ENCODE results near the gene AGTPBP1. TPM values are rescaled to one million over a fixed set of nuclear protein-coding genes. Genes with fewer than 3 reads are reported as not detected.
A peak's percentile ranks its signal among the peaks of the same experiment; 100 is the strongest.

AGTPBP1 gene
- polyA plus RNA-seq, 12 donors = 7.3 to 19.0 (median 14.7) TPM; not detected in 1

GRCh38 chr9:85508616-85509015 lies 233.1 kb downstream of the AGTPBP1 start:
- no peak for DNase-seq

DNA sequence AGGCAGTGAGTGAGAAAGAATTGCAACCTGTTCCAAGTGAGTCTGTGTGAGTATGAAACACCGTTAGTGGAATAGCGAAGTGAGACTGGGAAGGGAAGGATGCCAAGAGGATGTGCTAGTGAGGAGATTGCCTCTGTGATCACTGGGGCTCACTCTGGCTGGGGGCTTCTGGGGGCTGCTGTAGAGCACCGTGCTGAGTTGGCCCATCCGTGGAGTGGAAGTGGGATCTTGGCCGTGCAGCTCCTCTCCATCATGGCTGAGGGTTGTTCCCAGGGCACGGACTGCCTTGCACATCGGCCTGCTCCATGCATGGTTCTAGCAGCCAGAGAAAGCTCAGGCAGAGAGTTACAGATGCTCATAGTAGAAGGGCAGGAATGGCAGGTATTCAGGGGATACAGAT lies 236.1 kb downstream of the AGTPBP1 start:
- DNase-seq = no peak

- DNase-seq = no peak
Observed at GRCh38 chr9:85502815-85503655, 238.7 kb downstream of the AGTPBP1 start.

DNA sequence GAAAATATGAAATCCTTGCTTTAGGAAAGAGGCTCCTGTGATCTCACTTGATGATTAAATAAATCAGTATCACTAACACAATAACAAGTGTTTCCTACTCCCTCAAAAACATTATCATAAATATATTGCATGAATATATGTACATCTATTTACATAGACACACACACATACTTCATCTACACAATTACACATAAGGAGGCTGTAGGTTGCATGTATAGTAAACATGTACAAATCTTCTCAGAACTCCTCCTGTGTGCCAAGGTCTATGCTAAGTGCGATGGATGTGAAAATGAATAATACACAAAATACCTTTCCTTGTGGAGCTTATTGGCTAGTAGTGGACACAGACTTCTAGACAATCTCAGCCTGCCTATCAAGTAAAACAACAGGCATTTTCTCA lies 239.9 kb downstream of the AGTPBP1 start:
- no peak for DNase-seq

DNA sequence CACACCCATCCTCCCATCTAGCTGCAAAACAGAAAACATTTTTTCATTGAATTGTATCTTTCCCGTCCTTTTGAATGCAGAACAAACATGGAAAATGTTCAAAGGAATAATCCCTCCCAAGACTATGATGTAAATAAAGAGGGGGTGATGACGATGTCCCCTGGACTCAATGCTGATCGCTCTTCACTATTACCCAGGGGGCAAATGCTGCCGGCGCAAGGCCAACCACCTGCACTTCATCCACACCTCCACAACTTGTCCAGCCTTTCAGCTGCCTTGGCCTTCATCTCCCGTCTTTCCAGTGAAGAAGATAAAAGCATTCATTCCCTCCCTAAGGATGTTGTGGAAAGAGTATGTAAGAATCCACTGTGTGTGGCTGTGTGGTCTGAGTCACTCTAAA lies 240.3 kb downstream of the AGTPBP1 start:
- peak; percentile 52 for DNase-seq

Other genes starting within 250 kb of the AGTPBP1 start
- gene NAA35, start 199.2 kb upstream of the AGTPBP1 start, polyA plus RNA-seq (ENCODE audit: insufficient read length in 12 of 12) = 10 to 100 TPM in 11 of 12 donors, not detected in 1; 13.7 to 25.6 (median 22.2) TPM

Measured in muscle of arm (tissue), 12 donors.